ENCODE measurements around the gene CLCN3.
"Not testable (repeated sequence)": the region's sequence is repeated elsewhere in the genome, so short reads cannot be mapped to it uniquely, and the experiment has no call there.

The CLCN3 gene

GRCh38 chr4:169658196-169658595 lies 37.8 kb downstream of the CLCN3 start:
- no peak for DNase-seq

GRCh38 chr4:169658975-169659715 lies 38.8 kb downstream of the CLCN3 start:
- DNase-seq: no peak

DNA sequence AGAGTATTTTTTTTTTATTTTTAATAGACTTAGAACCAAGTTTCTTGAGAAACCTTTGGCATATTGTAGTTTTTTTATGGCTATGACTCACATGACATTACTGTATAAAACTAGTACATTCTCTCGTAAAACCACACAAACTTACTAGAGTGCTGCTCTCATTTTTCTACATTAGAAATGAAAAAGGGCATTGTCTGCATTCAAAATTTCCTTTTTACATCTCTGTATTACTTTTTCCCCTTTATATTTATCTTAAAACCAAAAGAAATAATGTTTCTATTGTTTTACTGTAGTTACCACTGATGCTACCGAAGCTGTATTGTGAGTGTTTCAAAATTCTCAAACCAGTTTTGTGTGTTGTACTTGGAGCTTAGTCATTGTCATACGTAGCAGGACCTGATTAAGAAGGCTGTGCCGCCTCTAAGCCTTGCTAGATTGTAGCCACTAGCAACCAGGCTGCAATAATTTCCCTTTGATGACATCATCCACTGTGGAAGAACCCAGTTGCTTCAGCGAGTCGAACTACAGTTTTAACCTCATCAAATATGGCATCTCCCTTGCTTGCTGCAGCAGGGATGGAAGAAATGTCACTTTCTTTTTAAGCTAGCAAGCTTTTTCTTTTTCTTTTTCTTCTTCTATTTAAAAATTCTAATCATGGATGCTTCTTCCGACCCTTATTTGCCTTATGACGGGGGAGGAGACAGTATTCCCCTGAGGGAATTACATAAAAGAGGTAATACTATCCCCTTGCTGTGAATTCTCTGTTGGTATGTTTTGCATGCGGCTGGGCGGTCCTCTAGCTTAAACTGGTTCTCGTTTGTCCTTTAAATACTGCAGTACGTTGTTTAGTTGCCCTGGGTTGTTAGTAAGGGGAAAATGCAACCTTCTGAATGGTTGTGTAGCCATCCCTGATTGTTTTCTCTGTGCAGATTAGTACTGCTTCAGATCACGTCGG lies 39.6 kb downstream of the CLCN3 start:
- DNase-seq: peak; percentile 99

DNA sequence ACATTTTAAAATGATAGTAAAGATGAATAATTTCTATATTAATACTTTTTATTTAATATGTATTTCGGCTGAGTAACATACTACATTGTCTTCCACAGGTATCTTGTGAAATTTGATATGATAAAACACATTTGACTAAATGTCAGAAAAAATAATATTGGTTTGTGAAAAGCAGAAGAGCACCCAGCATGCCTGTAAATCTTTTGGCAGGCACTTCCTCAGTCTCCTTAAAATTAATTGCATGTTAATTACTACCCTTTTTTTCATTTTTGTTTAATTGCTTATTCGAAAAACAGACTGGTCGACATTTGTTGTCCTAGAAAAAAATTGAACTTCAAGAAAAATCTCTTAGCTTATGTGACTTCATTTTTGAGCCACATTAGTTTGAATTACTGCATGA lies 40.6 kb downstream of the CLCN3 start:
- no peak for DNase-seq

DNA sequence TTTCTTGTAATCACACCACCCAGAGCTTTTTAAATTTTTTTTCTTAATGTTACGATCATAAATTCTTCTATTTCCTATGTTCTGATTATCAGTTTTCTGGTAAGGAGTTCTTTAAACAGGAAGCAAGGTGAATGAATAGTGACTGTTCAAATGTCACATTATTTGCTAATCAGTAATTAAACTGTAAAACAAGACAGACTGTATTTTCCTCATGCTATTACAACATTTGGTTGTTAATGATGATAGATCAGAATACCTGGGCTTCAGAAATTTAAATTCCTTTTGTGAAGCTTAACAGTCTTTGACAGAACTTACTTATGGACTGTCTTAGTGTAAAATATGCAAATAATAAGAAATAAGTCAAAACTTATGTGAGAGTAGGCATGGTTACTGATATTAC lies 41.4 kb downstream of the CLCN3 start:
- no peak for DNase-seq

GRCh38 chr4:169662206-169662605 lies 41.8 kb downstream of the CLCN3 start:
- no peak for DNase-seq

DNA sequence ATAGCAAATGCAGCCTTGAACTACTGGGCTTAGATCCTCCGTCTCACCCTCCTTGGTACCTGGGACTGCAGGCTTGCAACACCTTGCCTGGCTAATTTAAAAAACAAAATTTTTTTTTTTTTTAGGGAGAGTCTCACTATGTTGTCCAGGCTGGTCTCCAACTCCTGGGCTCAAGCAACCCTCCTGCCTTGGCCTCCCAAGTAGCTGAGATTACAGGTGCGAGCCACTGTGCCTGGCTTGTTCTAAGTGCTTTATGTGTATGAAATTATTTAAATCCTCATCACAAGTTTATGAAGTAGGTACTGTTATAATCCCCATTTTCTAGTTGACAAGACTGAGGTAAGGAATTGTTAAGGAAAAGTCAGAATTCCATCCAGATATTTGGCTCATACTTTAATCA lies 43.0 kb downstream of the CLCN3 start:
- no peak for DNase-seq

- no peak for DNase-seq
These were observed 43.5 kb downstream of the CLCN3 start for GRCh38 chr4:169663831-169664230.

DNA sequence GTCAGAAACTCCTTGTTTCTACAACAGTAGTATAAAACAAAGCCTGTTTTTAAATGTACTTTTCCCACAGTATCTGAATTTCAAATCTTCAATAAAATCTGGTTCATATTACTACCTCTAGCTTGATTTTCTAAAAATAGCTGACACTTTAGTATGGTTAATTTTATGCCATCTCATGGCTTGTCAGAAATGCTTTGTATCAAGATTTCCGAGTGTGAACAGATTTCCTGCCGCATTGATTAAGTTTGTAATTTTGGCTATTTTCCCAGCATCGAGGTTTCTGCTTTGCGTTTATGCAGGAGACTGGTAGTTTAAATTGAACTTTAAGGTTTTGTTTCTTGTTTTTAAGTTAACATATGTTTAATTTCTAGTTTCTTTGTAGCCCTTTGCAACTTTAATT lies 44.2 kb downstream of the CLCN3 start:
- no peak for DNase-seq

- DNase-seq: no peak
These were observed 44.8 kb downstream of the CLCN3 start for GRCh38 chr4:169665046-169665737.

- no peak for DNase-seq
These were observed 47.8 kb downstream of the CLCN3 start for GRCh38 chr4:169668069-169668721.

DNA sequence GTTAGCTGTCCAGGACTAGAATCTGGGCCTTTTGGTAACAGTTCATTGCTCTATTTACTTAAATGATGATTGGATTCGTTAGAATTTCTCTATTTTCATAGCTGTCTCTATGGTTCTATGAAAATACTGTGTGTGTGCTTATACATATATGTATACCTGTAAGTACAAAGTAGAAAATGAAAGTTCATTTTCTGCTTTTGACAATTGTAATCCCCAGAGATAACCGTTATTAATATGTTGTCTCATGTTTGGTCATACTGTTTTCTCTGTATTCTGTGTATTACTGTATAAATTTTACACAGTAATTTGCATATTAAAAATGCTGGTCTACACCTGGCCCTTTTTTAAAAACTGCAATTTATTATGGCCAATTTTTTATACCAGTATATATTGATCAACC lies 55.4 kb downstream of the CLCN3 start:
- no peak for DNase-seq

GRCh38 chr4:169677150-169677748 lies 56.9 kb downstream of the CLCN3 start:
- DNase-seq: no peak

GRCh38 chr4:169678486-169678885 lies 58.1 kb downstream of the CLCN3 start:
- DNase-seq: not testable (repeated sequence)

DNA sequence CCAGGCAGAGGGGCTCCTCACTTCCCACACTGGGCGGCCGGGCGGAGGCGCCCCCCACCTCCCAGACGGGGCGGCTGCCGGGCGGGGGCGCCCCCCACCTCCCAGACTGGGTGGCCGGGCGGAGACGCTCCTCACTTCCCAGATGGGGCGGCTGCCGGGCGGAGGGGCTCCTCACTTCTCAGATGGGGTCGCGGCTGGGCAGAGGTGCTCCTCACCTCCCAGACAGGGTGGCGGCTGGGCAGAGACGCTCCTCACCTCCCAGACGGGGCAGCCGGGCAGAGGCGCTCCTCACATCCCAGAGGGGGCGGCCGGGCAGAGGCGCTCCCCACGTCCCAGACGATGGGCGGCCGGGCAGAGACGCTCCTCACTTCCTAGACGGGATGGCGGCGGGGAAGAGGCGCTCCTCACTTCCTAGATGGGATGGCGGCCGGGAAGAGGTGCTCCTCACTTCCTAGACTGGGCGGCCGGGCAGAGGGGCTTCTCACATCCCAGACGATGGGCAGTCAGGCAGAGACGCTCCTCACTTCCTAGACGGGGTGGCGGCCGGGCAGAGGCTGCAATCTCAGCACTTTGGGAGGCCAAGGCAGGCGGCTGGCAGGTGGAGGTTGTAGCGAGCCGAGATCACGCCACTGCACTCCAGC lies 58.7 kb downstream of the CLCN3 start:
- not testable (repeated sequence) for DNase-seq

- DNase-seq: peak; percentile 76
These were observed 62.1 kb downstream of the CLCN3 start for GRCh38 chr4:169682372-169683047.

DNA sequence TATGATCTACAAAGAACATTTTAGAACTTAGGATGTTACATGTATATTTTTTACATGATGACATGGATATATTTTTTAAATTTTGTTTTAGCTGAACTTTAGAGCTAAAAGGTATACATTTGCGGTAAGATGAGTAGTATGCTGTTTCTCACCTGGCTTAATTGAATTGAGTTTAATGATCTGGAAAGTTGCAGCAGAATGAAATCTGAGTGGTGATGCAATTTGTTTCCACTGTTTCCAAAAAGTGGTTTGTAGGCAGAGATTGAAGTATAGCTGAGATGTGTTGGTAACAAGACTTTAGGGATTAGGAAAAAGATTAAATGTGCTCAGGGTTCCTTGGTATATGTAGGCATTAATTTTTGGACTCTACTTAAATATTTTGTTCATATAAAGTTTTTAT lies 69.3 kb downstream of the CLCN3 start:
- no peak for DNase-seq

- no peak for DNase-seq
These were observed 70.4 kb downstream of the CLCN3 start for GRCh38 chr4:169690787-169691186.

DNA sequence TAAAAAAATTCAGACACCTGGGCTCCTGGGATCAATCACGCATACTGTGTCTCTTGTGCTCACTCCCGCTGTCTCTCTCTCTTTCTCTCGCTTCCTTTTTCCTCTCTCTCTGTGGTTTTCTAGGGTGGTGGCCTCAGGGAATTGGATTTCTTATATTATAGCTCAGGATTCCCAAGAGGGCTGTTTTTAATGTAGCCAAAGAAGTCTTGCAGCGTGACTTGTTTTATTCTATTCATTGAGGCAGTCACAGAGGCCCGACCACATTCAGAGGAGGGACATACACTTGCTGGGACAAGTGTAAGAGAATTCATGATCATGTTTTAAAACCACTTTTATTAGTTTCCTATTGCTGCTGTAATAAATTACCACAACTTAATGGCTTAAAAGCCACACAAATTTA lies 78.0 kb downstream of the CLCN3 start:
- DNase-seq: no peak

- DNase-seq: no peak
These were observed 87.7 kb downstream of the CLCN3 start for GRCh38 chr4:169707958-169708643.

DNA sequence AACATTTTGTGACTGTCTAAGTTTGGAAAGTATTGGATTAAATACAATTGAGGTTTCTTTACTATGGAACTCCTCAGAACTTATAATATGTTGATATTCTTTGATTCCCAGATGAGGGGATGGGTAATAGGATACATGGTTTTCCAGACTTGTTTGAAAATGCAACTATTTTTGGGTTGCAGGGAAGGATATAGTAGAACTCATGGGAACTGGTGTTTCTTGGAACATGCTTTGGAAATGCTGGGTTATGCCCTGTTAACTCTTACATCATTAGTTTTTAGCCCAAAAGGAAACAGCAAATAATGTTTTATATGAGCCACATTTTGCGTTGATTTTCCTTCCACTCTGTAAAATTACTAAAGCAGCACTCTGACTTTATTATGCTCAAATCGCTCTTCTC lies 95.4 kb downstream of the CLCN3 start:
- DNase-seq: no peak
